GM18505 (cell line): ENCODE results near the gene TKTL1.
"Not testable (repeated sequence)": the region's sequence is repeated elsewhere in the genome, so short reads cannot be mapped to it uniquely, and the experiment has no call there.

Source experiments
- ATAC-seq: cut with Tn5 transposase; IDR thresholded peaks from one replicate; pipeline ENCODE4 v1.9.1; 2021; ENCODE audit not compliant: unreplicated experiment
- POLR2A ChIP-seq: IDR thresholded peaks from 4 replicates; pipeline ENCODE4 v1.6.1; 2011; ENCODE audit warnings: borderline replicate concordance; ENCODE audit not compliant: insufficient read depth, insufficient read length; ENCODE audit errors: extremely low read depth

Gene TKTL1, protein sequence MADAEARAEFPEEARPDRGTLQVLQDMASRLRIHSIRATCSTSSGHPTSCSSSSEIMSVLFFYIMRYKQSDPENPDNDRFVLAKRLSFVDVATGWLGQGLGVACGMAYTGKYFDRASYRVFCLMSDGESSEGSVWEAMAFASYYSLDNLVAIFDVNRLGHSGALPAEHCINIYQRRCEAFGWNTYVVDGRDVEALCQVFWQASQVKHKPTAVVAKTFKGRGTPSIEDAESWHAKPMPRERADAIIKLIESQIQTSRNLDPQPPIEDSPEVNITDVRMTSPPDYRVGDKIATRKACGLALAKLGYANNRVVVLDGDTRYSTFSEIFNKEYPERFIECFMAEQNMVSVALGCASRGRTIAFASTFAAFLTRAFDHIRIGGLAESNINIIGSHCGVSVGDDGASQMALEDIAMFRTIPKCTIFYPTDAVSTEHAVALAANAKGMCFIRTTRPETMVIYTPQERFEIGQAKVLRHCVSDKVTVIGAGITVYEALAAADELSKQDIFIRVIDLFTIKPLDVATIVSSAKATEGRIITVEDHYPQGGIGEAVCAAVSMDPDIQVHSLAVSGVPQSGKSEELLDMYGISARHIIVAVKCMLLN

GRCh38 chrX:154295664-154296310 is at the start of gene TKTL1:
Gene TKTL1, plus strand, starts transcription at chrX:154295795. Its CDS starts 65 bp downstream, at chrX:154295860.
- ATAC-seq = no peak
- no peak for TF ChIP-seq POLR2A

DNA sequence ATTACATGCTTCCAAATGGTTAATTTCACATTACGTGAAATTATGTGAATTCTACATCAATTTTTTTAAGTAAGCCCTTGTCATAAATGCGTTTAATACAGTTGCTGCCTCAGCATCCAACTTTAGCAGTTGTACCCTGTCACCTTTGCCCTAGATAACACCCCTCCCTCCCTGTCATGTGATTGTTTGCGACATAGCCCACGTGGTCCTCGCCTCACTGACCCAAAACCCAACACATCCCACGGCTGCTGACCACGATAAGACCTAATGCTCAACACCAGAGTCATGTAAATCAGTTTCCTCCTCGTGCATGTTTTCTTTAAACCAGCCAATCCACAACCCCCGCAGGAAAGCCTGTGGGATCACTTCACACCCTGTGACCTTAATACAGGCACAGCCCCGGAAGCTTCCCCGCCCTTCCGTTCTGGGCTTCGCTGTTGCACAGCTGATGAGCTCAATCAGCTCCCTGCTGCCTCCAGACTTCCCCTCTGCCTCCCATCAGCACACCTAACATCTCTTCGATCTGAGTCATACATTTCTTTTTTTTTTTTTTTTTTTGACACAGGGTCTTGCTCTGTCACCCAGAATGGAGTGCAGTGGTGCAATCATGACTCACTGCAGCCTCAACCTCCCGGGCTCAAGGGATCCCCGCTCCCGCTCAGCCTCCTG is 48.1 kb upstream of the TKTL1 start:
- peak; percentile 73 for ATAC-seq

GRCh38 chrX:154248076-154248475 is 47.5 kb upstream of the TKTL1 start:
- not testable (repeated sequence) for ATAC-seq

GRCh38 chrX:154257282-154257681 is 38.3 kb upstream of the TKTL1 start, which contains the start of gene OPN1MW3:
Gene OPN1MW3, plus strand, starts transcription at chrX:154257582. Its CDS starts 38 bp downstream, at chrX:154257620.
- ATAC-seq = not testable (repeated sequence)

DNA sequence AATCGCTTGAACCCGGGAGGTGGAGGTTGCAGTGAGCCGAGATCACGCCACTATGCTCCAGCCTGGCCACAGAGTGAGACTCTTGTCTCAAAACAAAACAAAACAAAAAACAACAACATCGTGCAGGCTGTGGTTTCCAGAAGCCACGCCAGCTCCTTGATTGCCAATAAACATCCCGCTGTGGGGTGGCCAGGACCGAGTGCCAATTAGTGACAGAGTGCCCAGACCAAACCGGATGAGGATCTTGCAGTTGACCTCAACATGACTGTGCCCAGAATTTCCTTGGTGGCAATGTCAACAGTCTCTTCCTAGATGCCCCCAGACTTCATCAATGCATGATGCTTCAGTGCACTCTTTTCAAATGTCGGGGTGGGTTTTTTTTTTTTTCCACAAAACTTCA is 36.9 kb upstream of the TKTL1 start:
- ATAC-seq = not testable (repeated sequence)

DNA sequence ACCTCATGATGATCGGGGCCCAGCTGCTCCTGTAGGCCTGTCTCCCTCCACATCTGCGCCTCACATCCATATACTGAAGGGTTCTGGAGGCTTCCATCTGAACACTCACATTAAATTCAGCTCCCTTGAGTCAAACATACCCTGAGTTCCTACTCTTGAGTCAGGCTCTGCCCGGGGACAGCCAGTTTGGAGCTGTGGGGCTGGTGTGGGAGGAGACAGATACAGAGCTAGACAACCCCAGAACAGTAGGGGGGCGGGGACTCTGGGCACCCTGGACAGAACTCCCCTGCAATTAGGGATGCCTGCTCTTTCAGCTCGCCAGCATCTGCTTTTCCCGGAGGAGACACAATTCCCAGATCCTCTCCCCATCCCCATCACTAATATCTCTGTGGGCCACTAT is 32.5 kb upstream of the TKTL1 start:
- ATAC-seq = not testable (repeated sequence)

DNA sequence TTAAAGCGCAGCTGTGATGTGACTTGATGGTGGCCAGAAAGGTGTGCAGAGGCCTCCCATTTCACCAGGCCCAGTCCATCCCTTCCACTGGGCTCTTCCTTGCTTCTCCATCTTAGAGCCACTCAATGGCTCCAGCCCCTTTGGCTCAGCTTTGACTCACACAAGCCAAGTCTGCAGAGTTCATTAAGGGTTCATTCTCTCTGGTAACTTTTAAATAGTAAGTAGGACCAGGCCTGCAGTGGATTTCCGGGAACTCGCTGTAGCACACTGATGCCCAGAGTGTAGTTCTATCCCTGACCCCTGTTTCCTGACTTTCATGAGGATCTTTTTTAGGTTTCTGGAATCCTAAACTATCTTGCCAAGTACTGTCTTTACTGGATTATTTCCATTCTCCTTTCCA is 26.4 kb upstream of the TKTL1 start:
- not testable (repeated sequence) for ATAC-seq

DNA sequence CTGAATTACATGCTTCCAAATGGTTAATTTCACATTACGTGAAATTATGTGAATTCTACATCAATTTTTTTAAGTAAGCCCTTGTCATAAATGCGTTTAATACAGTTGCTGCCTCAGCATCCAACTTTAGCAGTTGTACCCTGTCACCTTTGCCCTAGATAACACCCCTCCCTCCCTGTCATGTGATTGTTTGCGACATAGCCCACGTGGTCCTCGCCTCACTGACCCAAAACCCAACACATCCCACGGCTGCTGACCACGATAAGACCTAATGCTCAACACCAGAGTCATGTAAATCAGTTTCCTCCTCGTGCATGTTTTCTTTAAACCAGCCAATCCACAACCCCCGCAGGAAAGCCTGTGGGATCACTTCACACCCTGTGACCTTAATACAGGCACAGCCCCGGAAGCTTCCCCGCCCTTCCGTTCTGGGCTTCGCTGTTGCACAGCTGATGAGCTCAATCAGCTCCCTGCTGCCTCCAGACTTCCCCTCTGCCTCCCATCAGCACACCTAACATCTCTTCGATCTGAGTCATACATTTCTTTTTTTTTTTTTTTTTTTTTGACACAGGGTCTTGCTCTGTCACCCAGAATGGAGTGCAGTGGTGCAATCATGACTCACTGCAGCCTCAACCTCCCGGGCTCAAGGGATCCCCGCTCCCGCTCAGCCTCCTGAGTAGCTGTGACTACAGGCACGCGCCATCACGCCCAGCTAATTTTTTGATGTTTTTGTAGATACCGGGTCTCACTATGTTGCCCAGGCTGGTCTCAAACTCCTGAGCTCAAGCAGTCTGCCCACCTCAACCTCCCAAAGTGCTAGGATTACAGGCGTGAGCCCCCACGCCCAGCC is 10.9 kb upstream of the TKTL1 start:
- ATAC-seq = not testable (repeated sequence)

DNA sequence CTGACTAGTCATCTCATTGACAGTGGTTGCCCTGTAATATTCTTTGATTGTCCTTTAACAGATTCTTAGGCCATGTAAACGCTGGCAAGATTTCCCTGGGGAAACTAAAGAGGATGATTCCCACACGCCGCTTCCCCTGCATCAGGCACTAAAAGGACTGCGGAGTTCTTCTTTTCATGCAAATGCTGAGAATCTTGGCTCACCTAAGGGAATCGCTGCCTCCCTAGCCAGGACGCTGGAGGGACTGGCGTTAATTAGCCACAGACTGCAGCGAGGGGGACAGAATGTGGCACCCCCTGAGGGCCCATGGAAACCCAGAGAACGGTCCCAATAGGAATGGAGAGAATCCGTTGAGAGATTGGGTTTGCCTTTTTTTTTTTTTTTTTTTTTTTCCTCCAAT is 9.2 kb upstream of the TKTL1 start:
- not testable (repeated sequence) for ATAC-seq

GRCh38 chrX:154294791-154295574 is 612 bp upstream of the TKTL1 start, which contains the start of gene TEX28:
Gene TEX28, minus strand, starts transcription at chrX:154295124. Its CDS starts 3,007 bp downstream, at chrX:154292117.
- ATAC-seq = no peak
- TF ChIP-seq POLR2A = no peak

GRCh38 chrX:154296731-154297130 is 1.1 kb downstream of the TKTL1 start:
- ATAC-seq = no peak
- no peak for TF ChIP-seq POLR2A

DNA sequence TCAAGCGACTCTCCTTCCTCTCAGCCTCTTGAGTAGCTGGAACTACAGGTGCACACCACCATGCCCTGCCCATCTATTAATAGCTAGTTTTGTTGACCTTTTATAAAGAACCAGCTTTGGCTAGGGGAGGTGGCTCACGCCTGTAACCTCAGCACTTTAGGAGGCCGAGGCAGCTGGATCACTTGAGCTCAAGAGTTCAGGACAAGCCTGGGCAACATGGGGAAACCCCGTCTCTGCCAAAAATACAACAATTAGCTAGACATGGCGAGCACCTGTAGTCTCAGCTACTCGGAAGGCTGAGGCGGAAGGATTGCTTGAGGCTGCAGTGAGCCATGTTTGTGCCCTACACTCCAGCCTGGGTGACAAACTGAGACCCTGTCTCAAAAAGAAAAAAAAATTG is 2.7 kb downstream of the TKTL1 start:
- TF ChIP-seq POLR2A = no peak
- ATAC-seq = no peak

DNA sequence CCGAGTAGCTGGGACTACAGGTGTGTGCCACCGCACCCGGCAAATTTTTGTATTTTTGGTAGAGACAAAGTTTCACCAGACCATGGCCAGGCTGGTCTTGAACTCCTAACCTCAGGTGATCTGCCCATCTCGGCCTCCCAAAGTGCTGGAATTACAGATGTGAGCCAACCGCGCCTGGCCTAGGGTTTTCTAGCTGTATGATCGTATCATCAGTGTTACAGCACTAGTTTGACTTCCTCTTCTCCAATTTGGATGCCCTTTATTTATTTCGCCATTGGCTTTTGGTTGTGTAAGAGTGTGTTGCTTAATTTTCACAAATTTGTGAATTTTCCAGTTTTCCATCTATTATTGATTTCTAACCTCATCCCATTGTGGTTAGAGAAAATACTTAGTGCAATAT is 5.2 kb downstream of the TKTL1 start:
- no peak for TF ChIP-seq POLR2A
- no peak for ATAC-seq

DNA sequence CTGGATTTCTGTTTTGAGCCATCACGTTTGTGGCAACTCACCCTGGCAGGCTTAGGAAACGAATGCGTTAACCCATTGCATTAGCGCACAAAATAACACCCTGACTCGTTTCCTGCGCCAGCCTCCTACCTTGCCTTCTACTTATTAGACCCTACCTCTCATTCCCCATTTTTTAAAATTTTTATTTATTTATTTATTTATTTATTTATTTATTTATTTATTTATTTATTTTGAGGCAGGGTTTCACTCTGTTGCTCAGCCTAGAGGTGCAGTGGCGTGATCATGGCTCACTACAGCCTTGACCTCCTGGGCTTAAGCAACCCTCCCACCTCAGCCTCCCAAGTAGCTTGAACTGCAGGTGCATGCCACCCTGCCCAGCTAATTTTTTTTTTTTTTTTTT is 7.4 kb downstream of the TKTL1 start:
- not testable (repeated sequence) for ATAC-seq
